Endothelial cell of umbilical vein (primary cell): ENCODE data around the gene CENATAC.

Experiments used
- CTCF ChIP-seq, 2 donors: IDR thresholded peaks; 1 replicate in 1 of 2; 2 replicates in 1 of 2; pipeline ENCODE4 v1.5.1; 2011; ENCODE audit warnings: low read length in 2 of 2, mild to moderate bottlenecking in 2 of 2, moderate library complexity in 2 of 2, control low read depth in 1 of 2, inconsistent platforms in 1 of 2, low read depth in 1 of 2; ENCODE audit not compliant: insufficient read depth in 1 of 2; ENCODE audit errors: extremely low read depth in 1 of 2
- EZH2 ChIP-seq: IDR thresholded peaks from 2 replicates; pipeline ENCODE4 v1.6.1; 2012; ENCODE audit warnings: borderline replicate concordance, low read depth, mild to moderate bottlenecking, moderate library complexity, low read length, inconsistent platforms; ENCODE audit not compliant: severe bottlenecking
- FOS ChIP-seq: IDR thresholded peaks from 2 replicates; pipeline ENCODE4 v1.6.1; 2011; ENCODE audit warnings: mild to moderate bottlenecking, low read length, moderate library complexity, borderline replicate concordance; ENCODE audit not compliant: insufficient read depth
- GATA2 ChIP-seq: IDR thresholded peaks from 2 replicates; pipeline ENCODE4 v1.7.0; 2011; ENCODE audit warnings: low read depth, mild to moderate bottlenecking, moderate library complexity, mixed read lengths, low read length; ENCODE audit not compliant: insufficient read length, insufficient read depth
- MYC ChIP-seq: IDR thresholded peaks from one replicate; pipeline ENCODE4 v1.6.1; 2011; ENCODE audit warnings: mild to moderate bottlenecking, low read depth, low read length
- POLR2A ChIP-seq: IDR thresholded peaks from 2 replicates; pipeline ENCODE4 v1.6.1; 2012; ENCODE audit warnings: low read depth, mild to moderate bottlenecking, control low read depth, low read length

- TF ChIP-seq POLR2A, result no peak
- no peak for TF ChIP-seq MYC
- no peak for TF ChIP-seq GATA2
- TF ChIP-seq CTCF (IDR thresholded peaks at IDR 0.05; ENCODE audit: extremely low read depth in 1 of 2, insufficient read depth in 1 of 2, low read depth in 1 of 2, low read length in 2 of 2), result no peak
- no peak for TF ChIP-seq EZH2
- TF ChIP-seq FOS, result no peak
Measured at GRCh38 chr11:119025978-119026766, 28.2 kb downstream of the CENATAC start.
